HepG2 (cell line): ENCODE data around the gene TUBB3. TPM values are rescaled to one million over a fixed set of nuclear protein-coding genes. Genes with fewer than 3 reads are reported as not detected.
A peak's percentile ranks its signal among the peaks of the same experiment; 100 is the strongest.

Source experiments
- ARID5B ChIP-seq: IDR thresholded peaks from 2 replicates; pipeline ENCODE4 v1.4.0; 2020; ENCODE audit warnings: mild to moderate bottlenecking, missing genetic modification reagents
- ELF1 ChIP-seq: sonication (generic); formaldehyde crosslinking; IDR thresholded peaks from 2 replicates; pipeline ENCODE4 v1.4.0; 2020; ENCODE audit warnings: missing genetic modification reagents
- KLF9 ChIP-seq: IDR thresholded peaks from 2 replicates; pipeline ENCODE4 v1.6.1; 2016; ENCODE audit warnings: low read depth
- MTF2 ChIP-seq: sonication (generic); formaldehyde crosslinking; IDR thresholded peaks from 2 replicates; pipeline ENCODE4 v1.5.0; 2020; ENCODE audit warnings: missing genetic modification reagents, borderline replicate concordance
- MXD4 ChIP-seq: IDR thresholded peaks from 2 replicates; pipeline ENCODE4 v1.6.1; 2016; ENCODE audit warnings: mild to moderate bottlenecking, missing biosample characterization, missing genetic modification reagents
- MYNN ChIP-seq: sonication (generic); formaldehyde crosslinking; IDR thresholded peaks from 2 replicates; pipeline ENCODE4 v1.4.0; 2020; ENCODE audit warnings: mild to moderate bottlenecking, low read depth, missing genetic modification reagents
- NPAS2 ChIP-seq: sonication (generic); formaldehyde crosslinking; IDR thresholded peaks from 2 replicates; pipeline ENCODE4 v1.8.0; 2022; ENCODE audit warnings: mild to moderate bottlenecking, missing genetic modification reagents, borderline replicate concordance
- PHB2 ChIP-seq: fragments of 450-650 bp; IDR thresholded peaks from 2 replicates; pipeline ENCODE4 v1.6.1; 2018; ENCODE audit not compliant: partially characterized antibody
- SALL1 ChIP-seq: sonication (generic); formaldehyde crosslinking; IDR thresholded peaks from 2 replicates; pipeline ENCODE4 v1.8.0; 2022; ENCODE audit warnings: mild to moderate bottlenecking, missing genetic modification reagents
- U2AF2 ChIP-seq: fragments of 200-400 bp; formaldehyde crosslinking; IDR thresholded peaks from 2 replicates; pipeline ENCODE4 v1.6.1; 2017; ENCODE audit warnings: low read depth, mild to moderate bottlenecking, low read length
- ZNF12 ChIP-seq: sonication (generic); formaldehyde crosslinking; IDR thresholded peaks from 2 replicates; pipeline ENCODE4 v1.5.0; 2020; ENCODE audit warnings: missing genetic modification reagents
- ZNF3 ChIP-seq: IDR thresholded peaks from 2 replicates; pipeline ENCODE4 v1.7.0; 2017; ENCODE audit warnings: inconsistent platforms
- ZNF383 ChIP-seq: sonication (generic); formaldehyde crosslinking; IDR thresholded peaks from 2 replicates; pipeline ENCODE4 v1.4.0; 2020; ENCODE audit warnings: missing genetic modification reagents, mild to moderate bottlenecking, borderline replicate concordance
- ZNF747 ChIP-seq: sonication (generic); formaldehyde crosslinking; IDR thresholded peaks from 2 replicates; pipeline ENCODE4 v1.8.1; 2023; ENCODE audit warnings: missing genetic modification reagents, mild to moderate bottlenecking, borderline replicate concordance
- ZNF788 ChIP-seq: sonication (generic); formaldehyde crosslinking; IDR thresholded peaks from 2 replicates; pipeline ENCODE4 v1.5.0; 2020; ENCODE audit warnings: mild to moderate bottlenecking, missing genetic modification reagents, borderline replicate concordance
- ZNF839 ChIP-seq: sonication (generic); formaldehyde crosslinking; IDR thresholded peaks from 2 replicates; pipeline ENCODE4 v1.4.0; 2020; ENCODE audit warnings: missing genetic modification reagents, mild to moderate bottlenecking, borderline replicate concordance
- ZNF879 ChIP-seq: sonication (generic); formaldehyde crosslinking; IDR thresholded peaks from 2 replicates; pipeline ENCODE4 v1.8.1; 2023; ENCODE audit warnings: missing genetic modification reagents
- polyA plus RNA-seq, 8 experiments: library from polyadenylated mRNA; depleted of rRNA in 3 of 8; stranded (reverse) in 7 of 8; unstranded in 1 of 8; fragments of >200 nt; fragmentation: Illumina TruSeq in 4 of 8; extraction: Trizol in 4 of 8; gene quantifications; 2 replicates each; pipeline versions ENCODE4 v1.2.1 to v1.2.3, GENCODE V29; 2011 to 2016; ENCODE audit warnings: low read depth in 4 of 8, missing spikeins in 1 of 8, mixed read lengths in 1 of 8; ENCODE audit not compliant: insufficient read depth in 1 of 8
- total RNA-seq, 5 experiments: library from RNA; depleted of rRNA; stranded (reverse); fragments of >200 nt; fragmentation: Illumina TruSeq; extraction: Trizol; gene quantifications; 2 replicates each; pipeline ENCODE4 v1.2.3, GENCODE V29; 2016; ENCODE audit warnings: low read depth in 1 of 5
- TF ChIP-seq, protein P1 (sequence below): sonication (generic); formaldehyde crosslinking; IDR thresholded peaks from 2 replicates; pipeline ENCODE4 v1.5.1; 2020; ENCODE audit warnings: mild to moderate bottlenecking, missing genetic modification reagents, moderate library complexity
- TF ChIP-seq, protein P2 (sequence below): sonication (generic); formaldehyde crosslinking; IDR thresholded peaks from 2 replicates; pipeline ENCODE4 v1.4.0; 2020; ENCODE audit warnings: mild to moderate bottlenecking, missing genetic modification reagents, borderline replicate concordance
- TF ChIP-seq, protein P3 (sequence below): sonication (generic); formaldehyde crosslinking; IDR thresholded peaks from 2 replicates; pipeline ENCODE4 v1.8.1; 2023; ENCODE audit warnings: missing genetic modification reagents, inconsistent platforms, borderline replicate concordance

TUBB3 gene
- total and polyA plus RNA-seq, 2 of the 13 experiments (the other 11 are each of a cell fraction or from before 2014, with no cell fraction given): 110 to 185 TPM

DNA sequence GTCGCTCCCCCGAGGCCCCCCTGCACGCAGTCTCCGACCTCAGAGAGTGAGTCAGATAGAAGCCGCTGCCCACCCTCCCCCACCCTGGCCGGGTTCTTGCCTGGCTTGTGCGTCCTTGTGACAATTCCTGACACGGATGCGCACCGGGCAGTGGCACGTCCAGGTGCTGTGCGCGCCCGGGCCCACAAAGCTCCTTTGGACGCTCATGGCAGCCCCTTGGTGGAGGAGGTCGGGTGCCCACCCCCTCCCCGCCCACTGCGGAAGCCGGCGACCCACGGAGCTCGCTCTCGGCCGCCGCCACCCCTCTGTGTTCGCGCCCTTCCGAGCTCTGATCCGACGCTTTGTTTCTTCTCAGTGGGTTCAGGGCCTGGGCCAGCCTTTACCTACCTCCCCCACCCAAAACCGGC lies 662 bp upstream of the TUBB3 start (continued):
- TF ChIP-seq, protein P1, sequence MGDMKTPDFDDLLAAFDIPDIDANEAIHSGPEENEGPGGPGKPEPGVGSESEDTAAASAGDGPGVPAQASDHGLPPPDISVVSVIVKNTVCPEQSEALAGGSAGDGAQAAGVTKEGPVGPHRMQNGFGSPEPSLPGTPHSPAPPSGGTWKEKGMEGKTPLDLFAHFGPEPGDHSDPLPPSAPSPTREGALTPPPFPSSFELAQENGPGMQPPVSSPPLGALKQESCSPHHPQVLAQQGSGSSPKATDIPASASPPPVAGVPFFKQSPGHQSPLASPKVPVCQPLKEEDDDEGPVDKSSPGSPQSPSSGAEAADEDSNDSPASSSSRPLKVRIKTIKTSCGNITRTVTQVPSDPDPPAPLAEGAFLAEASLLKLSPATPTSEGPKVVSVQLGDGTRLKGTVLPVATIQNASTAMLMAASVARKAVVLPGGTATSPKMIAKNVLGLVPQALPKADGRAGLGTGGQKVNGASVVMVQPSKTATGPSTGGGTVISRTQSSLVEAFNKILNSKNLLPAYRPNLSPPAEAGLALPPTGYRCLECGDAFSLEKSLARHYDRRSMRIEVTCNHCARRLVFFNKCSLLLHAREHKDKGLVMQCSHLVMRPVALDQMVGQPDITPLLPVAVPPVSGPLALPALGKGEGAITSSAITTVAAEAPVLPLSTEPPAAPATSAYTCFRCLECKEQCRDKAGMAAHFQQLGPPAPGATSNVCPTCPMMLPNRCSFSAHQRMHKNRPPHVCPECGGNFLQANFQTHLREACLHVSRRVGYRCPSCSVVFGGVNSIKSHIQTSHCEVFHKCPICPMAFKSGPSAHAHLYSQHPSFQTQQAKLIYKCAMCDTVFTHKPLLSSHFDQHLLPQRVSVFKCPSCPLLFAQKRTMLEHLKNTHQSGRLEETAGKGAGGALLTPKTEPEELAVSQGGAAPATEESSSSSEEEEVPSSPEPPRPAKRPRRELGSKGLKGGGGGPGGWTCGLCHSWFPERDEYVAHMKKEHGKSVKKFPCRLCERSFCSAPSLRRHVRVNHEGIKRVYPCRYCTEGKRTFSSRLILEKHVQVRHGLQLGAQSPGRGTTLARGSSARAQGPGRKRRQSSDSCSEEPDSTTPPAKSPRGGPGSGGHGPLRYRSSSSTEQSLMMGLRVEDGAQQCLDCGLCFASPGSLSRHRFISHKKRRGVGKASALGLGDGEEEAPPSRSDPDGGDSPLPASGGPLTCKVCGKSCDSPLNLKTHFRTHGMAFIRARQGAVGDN (CRISPR knock-in tag): peak; percentile 50
- TF ChIP-seq ZNF879 (CRISPR knock-in tag) (no peak), MYNN (CRISPR knock-in tag) (no peak; the same call in 1 of the 2 replicates), PHB2 (no peak), ZNF839 (no peak), U2AF2 (0 out of 2 replicates have a peak, but pooled peaks have one; percentile 52), ARID5B (CRISPR knock-in tag) (peak; percentile 36), ZNF12 (no peak), SALL1 (CRISPR knock-in tag) (peak; percentile 56), KLF9 (CRISPR knock-in tag) (no peak), ZNF788 (0 out of 2 replicates have a peak, but pooled peaks have one; percentile 11), ELF1 (CRISPR knock-in tag) (peak; percentile 56; the same call in 1 of the 2 replicates), NPAS2 (0 out of 2 replicates have a peak, but pooled peaks have one; percentile 89), ZNF3 (CRISPR knock-in tag) (no peak; the same call in 1 of the 2 replicates), MXD4 (CRISPR knock-in tag) (0 out of 2 replicates have a peak, but pooled peaks have one; percentile 26), ZNF383 (CRISPR knock-in tag) (no peak), ZNF747 (CRISPR knock-in tag) (no peak), MTF2 (CRISPR knock-in tag) (no peak)
- TF ChIP-seq, protein P2, sequence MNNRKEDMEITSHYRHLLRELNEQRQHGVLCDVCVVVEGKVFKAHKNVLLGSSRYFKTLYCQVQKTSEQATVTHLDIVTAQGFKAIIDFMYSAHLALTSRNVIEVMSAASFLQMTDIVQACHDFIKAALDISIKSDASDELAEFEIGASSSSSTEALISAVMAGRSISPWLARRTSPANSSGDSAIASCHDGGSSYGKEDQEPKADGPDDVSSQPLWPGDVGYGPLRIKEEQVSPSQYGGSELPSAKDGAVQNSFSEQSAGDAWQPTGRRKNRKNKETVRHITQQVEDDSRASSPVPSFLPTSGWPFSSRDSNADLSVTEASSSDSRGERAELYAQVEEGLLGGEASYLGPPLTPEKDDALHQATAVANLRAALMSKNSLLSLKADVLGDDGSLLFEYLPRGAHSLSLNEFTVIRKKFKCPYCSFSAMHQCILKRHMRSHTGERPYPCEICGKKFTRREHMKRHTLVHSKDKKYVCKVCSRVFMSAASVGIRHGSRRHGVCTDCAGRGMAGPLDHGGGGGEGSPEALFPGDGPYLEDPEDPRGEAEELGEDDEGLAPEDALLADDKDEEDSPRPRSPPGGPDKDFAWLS (CRISPR knock-in tag): no peak
- TF ChIP-seq, protein P3, sequence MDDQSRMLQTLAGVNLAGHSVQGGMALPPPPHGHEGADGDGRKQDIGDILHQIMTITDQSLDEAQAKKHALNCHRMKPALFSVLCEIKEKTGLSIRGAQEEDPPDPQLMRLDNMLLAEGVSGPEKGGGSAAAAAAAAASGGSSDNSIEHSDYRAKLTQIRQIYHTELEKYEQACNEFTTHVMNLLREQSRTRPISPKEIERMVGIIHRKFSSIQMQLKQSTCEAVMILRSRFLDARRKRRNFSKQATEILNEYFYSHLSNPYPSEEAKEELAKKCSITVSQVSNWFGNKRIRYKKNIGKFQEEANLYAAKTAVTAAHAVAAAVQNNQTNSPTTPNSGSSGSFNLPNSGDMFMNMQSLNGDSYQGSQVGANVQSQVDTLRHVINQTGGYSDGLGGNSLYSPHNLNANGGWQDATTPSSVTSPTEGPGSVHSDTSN (CRISPR knock-in tag): no peak
